ENCODE measurements around the gene FBXO5. TPM values are rescaled to one million over a fixed set of nuclear protein-coding genes. Genes with fewer than 3 reads are reported as not detected.
A peak's percentile ranks its signal among the peaks of the same experiment; 100 is the strongest.
"Not testable (repeated sequence)": the region's sequence is repeated elsewhere in the genome, so short reads cannot be mapped to it uniquely, and the experiment has no call there.

Gene FBXO5
- total RNA-seq, 1 donor from 2014 or later: 111 TPM

DNA sequence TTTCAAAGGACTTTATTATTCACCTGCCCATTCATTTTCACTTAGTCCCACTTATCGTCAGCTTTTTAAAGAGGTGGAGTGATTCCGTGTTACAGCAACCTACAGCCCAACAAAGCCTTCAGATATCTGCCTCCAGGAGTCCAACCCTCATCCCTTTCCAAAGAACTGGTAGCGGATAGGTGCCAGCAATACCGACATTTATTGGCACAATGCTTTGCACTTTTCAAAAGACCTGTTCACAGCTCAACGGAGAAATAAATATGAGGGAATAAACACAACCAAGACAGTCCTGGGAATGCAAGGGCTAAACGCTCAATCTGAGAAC is 20.5 kb upstream of the FBXO5 start:
- Mint-ChIP-seq H3K27me3 (ENCODE audit: insufficient read depth, low read depth) (peaks cover 2% of the 10 kb centered on the region), H3K4me3 (peak overlapping the region; percentile 94), H3K4me1 (peaks cover 22% of the 10 kb centered on the region), H3K27ac (peak overlapping the region; percentile 98), H3K9me3 (no peaks in the 10 kb centered on the region), H3K36me3 (peaks cover 7% of the 10 kb centered on the region)
- peak overlapping the region; percentile 69 for H3K9ac ChIP-seq
- peak overlapping the region; percentile 88 for H3K27ac ChIP-seq
- H3K36me3 ChIP-seq: peaks cover 4% of the 10 kb centered on the region
- peaks cover 35% of the 10 kb centered on the region for H4K20me1 ChIP-seq (ENCODE audit: low read depth)
- DNase-seq (ENCODE audit: low spot score): peak; percentile 15
- H3K27me3 ChIP-seq: no peaks in the 10 kb centered on the region
- H2AFZ ChIP-seq (replicated peaks): peak overlapping the region; percentile 45
- H3K4me2 ChIP-seq: peak overlapping the region; percentile 93
- H3K9me3 ChIP-seq (ENCODE audit: low read depth): no peaks in the 10 kb centered on the region
- H3K4me3 ChIP-seq: peak overlapping the region; percentile 74
- TF ChIP-seq EZH2phosphoT487 (IDR thresholded peaks at IDR 0.05): peak; percentile 8
- TF ChIP-seq, protein P1, sequence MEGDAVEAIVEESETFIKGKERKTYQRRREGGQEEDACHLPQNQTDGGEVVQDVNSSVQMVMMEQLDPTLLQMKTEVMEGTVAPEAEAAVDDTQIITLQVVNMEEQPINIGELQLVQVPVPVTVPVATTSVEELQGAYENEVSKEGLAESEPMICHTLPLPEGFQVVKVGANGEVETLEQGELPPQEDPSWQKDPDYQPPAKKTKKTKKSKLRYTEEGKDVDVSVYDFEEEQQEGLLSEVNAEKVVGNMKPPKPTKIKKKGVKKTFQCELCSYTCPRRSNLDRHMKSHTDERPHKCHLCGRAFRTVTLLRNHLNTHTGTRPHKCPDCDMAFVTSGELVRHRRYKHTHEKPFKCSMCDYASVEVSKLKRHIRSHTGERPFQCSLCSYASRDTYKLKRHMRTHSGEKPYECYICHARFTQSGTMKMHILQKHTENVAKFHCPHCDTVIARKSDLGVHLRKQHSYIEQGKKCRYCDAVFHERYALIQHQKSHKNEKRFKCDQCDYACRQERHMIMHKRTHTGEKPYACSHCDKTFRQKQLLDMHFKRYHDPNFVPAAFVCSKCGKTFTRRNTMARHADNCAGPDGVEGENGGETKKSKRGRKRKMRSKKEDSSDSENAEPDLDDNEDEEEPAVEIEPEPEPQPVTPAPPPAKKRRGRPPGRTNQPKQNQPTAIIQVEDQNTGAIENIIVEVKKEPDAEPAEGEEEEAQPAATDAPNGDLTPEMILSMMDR (IDR thresholded peaks at IDR 0.05): no peak
- peaks cover 20% of the 10 kb centered on the region for H3F3A ChIP-seq (ENCODE audit: low read depth)
- H3K79me2 ChIP-seq (ENCODE audit: low read depth): peaks cover 56% of the 10 kb centered on the region
- peaks cover 19% of the 10 kb centered on the region for H3K4me1 ChIP-seq

DNA sequence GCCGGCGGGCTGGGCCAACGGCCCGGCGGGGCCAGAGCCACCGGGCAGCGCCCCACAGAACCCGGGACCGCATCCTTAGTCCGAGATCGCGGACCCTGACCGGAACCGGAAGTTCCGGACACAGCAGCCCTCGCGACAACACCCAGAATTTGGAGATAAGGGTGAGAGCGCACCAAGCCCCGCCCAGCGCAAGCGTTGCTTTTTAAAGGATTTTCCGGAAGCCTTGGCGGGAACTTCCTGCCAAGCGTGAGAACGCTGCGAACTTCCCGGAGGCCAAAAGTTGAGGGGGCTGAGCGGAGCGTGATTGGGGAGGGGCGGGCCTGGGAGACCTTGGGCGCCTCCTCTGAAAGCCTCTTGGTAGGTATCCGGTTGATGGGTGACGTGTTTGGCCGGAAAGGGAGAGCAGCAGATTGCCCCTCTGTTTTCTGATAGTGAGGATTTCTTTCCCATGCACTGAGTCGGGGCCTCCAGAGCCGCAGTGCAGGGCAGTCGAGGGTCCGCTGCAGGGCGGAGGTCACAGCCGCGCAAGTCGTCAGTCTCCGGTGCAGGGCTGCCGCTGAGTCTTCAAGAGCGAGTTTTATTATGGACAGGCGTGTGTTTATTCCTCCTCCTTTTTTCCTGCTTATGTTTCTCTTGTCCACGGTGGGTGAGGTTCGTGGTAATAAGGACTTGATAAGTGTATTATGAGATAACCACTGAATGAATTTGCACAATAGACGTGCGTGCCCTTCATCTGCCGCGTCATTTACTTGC is 19.9 kb upstream of the FBXO5 start, which contains the start of gene MTRF1L:
MTRF1L (minus strand) TSS at position 97 of the 753 bp plus-strand sequence; CDS start at position 73, 24 bp downstream.
- Histone ChIP-seq H3K4me1 (peaks cover 19% of the 10 kb centered on the region), H3K4me2 (peak within 1 kb of the TSS; percentile 93), H3K9me3 (ENCODE audit: low read depth) (no peaks in the 10 kb centered on the region), H3K4me3 (peak within 1 kb of the TSS; percentile 74), H3K36me3 (peaks cover 7% of the 10 kb centered on the region), H3K27ac (peak within 1 kb of the TSS; percentile 88), H3K79me2 (ENCODE audit: low read depth) (peaks cover 62% of the 10 kb centered on the region), H2AFZ (replicated peaks) (peak within 1 kb of the TSS; percentile 45), H3K27me3 (no peaks in the 10 kb centered on the region), H3F3A (ENCODE audit: low read depth) (peaks cover 20% of the 10 kb centered on the region), H3K9ac (peak within 1 kb of the TSS; percentile 92), H4K20me1 (ENCODE audit: low read depth) (peaks cover 38% of the 10 kb centered on the region)
- DNase-seq (ENCODE audit: low spot score): peak; percentile 98
- Mint-ChIP-seq H3K4me1 (peaks cover 22% of the 10 kb centered on the region), H3K27me3 (ENCODE audit: insufficient read depth, low read depth) (peaks cover 2% of the 10 kb centered on the region), H3K9me3 (no peaks in the 10 kb centered on the region), H3K4me3 (peak within 1 kb of the TSS; percentile 94), H3K27ac (peak within 1 kb of the TSS; percentile 98), H3K36me3 (peaks cover 7% of the 10 kb centered on the region)
- TF ChIP-seq EZH2phosphoT487 (IDR thresholded peaks at IDR 0.05): peak; percentile 34
- TF ChIP-seq EZH2 (IDR thresholded peaks at IDR 0.05): peak; percentile 26
- TF ChIP-seq, protein P1 (IDR thresholded peaks at IDR 0.05): no peak

DNA sequence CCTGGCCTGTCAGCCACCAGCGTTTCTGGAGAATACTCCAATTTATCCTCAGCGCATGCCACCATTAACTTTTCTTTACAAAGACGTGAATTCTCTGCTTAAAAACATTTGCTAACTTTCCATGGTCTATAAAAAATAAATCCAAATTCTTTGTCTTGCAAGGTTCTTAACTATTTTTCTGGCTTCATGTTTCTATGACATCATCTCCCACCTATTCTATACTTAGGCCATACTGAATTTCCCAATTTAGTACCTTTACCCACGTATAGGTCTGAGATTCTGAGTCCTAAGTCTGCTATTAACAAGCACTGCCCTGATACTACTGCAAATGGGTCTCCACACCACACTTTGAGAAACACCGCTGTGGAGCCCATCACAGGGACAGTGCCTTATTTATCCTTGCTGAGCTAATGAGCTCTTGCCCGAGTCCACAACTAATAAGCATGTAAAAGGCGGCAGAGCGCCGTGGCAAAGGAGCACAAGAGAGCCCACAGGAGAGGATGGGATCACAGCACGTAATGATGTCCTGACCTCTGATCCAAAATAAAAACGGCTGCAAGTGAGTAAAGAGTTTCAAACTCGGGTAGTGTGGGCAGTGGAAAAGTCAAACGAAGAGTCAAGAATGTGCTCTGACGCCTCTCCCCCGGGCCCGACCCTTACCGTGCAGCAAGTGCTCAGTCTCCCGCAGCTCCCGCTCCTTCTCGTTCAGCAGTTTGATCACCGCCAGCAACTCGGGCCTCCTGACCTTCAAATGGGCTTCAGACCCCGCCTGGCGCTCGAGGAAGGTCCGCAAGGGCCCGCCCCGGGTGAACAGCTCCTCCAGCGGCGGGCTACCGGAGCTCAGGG is 19.1 kb upstream of the FBXO5 start:
- H3K4me3 ChIP-seq: peak overlapping the region; percentile 74
- no peaks in the 10 kb centered on the region for H3K9me3 ChIP-seq (ENCODE audit: low read depth)
- H3K36me3 ChIP-seq: peaks cover 7% of the 10 kb centered on the region
- H3K4me1 ChIP-seq: peaks cover 19% of the 10 kb centered on the region
- H3K4me3 Mint-ChIP-seq: peak overlapping the region; percentile 94
- peaks cover 10% of the 10 kb centered on the region for H3K36me3 Mint-ChIP-seq
- H3K27me3 Mint-ChIP-seq (ENCODE audit: insufficient read depth, low read depth): peaks cover 2% of the 10 kb centered on the region
- no peak overlapping the region for H2AFZ ChIP-seq (replicated peaks)
- H3K27me3 ChIP-seq: no peaks in the 10 kb centered on the region
- H3K27ac ChIP-seq: peak overlapping the region; percentile 88
- H3K9me3 Mint-ChIP-seq: no peaks in the 10 kb centered on the region
- H3K9ac ChIP-seq: peak overlapping the region; percentile 92
- H3K79me2 ChIP-seq (ENCODE audit: low read depth): peaks cover 69% of the 10 kb centered on the region
- peaks cover 22% of the 10 kb centered on the region for H3K4me1 Mint-ChIP-seq
- peak overlapping the region; percentile 95 for H3K27ac Mint-ChIP-seq
- peak; percentile 42 for DNase-seq (ENCODE audit: low spot score)
- peak overlapping the region; percentile 93 for H3K4me2 ChIP-seq
- peaks cover 46% of the 10 kb centered on the region for H4K20me1 ChIP-seq (ENCODE audit: low read depth)
- TF ChIP-seq EZH2 (IDR thresholded peaks at IDR 0.05): peak; percentile 31
- TF ChIP-seq EZH2phosphoT487 (IDR thresholded peaks at IDR 0.05): no peak
- H3F3A ChIP-seq (ENCODE audit: low read depth): peaks cover 20% of the 10 kb centered on the region

DNA sequence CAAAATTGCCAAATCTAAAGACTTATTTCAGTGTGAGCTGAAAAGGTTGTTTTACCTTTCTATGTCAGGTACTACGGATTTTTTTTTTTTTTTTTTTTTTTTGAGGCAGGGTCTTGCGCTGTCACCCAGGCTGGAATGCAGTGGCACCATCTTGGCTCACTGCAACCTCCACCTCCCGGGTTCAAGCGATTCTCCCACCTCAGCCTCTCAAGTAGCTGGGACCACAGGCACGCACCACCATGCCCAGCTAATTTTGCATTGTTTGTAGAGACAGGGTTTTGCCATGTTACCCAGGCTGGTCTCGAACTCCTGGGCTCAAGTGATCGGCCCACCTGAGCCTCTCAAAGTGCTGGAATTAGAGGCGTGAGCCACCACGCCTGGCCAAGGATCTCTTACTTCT is 17.9 kb upstream of the FBXO5 start:
- Histone ChIP-seq H3K4me3 (peak overlapping the region; percentile 74), H4K20me1 (ENCODE audit: low read depth) (peaks cover 56% of the 10 kb centered on the region), H3K4me2 (peak overlapping the region; percentile 93), H3K79me2 (ENCODE audit: low read depth) (peaks cover 81% of the 10 kb centered on the region), H3K4me1 (peaks cover 19% of the 10 kb centered on the region), H3F3A (ENCODE audit: low read depth) (peaks cover 20% of the 10 kb centered on the region), H3K9ac (peak overlapping the region; percentile 92), H3K36me3 (peaks cover 15% of the 10 kb centered on the region)
- H3K9me3 Mint-ChIP-seq; H3K27ac ChIP-seq; DNase-seq (ENCODE audit: low spot score); H3K27me3 Mint-ChIP-seq (ENCODE audit: insufficient read depth, low read depth); H2AFZ ChIP-seq (replicated peaks); H3K27me3 ChIP-seq; H3K27ac Mint-ChIP-seq; H3K9me3 ChIP-seq (ENCODE audit: low read depth): not testable (repeated sequence)
- peak overlapping the region; percentile 94 for H3K4me3 Mint-ChIP-seq
- peaks cover 14% of the 10 kb centered on the region for H3K36me3 Mint-ChIP-seq
- H3K4me1 Mint-ChIP-seq: peaks cover 22% of the 10 kb centered on the region
